Measurements from ENCODE around the gene LEKR1.

DNA sequence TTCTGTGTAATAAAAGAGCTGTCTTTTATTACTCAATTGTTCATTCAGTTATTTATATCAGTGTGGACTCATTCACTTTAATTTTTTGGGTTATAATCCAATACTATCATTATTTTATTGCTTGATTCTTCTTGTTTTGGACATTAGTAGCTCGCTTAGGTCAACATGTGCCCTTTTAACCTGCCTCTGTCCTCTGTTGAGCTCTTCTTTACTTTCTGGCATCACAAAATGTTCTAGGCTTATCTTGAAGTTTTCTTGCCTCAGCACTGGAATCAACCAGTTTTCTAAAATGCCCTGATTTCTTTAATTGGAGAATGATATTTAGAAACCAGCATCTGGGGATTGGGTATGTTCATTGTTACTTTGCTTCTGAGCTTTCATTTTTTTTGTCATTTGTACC is 82.2 kb downstream of the LEKR1 start:
- TF ChIP-seq POLR2AphosphoS5 (IDR thresholded peaks at IDR 0.05; ENCODE audit: low read depth, low read length) (no peak), TAF1 (IDR thresholded peaks at IDR 0.05; ENCODE audit: borderline replicate concordance, insufficient read depth, low read length) (no peak)

All from PFSK-1 (cell line).